ENCODE measurements around the gene RUSC1. TPM values are rescaled to one million over a fixed set of nuclear protein-coding genes. Genes with fewer than 3 reads are reported as not detected.

The RUSC1 gene
- total RNA-seq, 1 experiment from 2014 or later: 49.0 TPM

GRCh38 chr1:155295183-155295941 lies 25.3 kb upstream of the RUSC1 start:
- DNase-seq (ENCODE audit: low read depth): no peak

GRCh38 chr1:155295942-155296267 lies 24.8 kb upstream of the RUSC1 start:
- no peak for DNase-seq (ENCODE audit: low read depth)

GRCh38 chr1:155296661-155297060 lies 24.0 kb upstream of the RUSC1 start:
- no peak for DNase-seq (ENCODE audit: low read depth)

GRCh38 chr1:155297384-155297783 lies 23.3 kb upstream of the RUSC1 start:
- DNase-seq (ENCODE audit: low read depth): no peak

GRCh38 chr1:155300024-155300423 lies 20.7 kb upstream of the RUSC1 start:
- DNase-seq (ENCODE audit: low read depth): no peak

GRCh38 chr1:155300553-155301329 lies 20.0 kb upstream of the RUSC1 start:
- DNase-seq (ENCODE audit: low read depth): no peak

- no peak for DNase-seq (ENCODE audit: low read depth)
Observed at GRCh38 chr1:155301342-155301841, 19.3 kb upstream of the RUSC1 start, which contains the start of gene PKLR. Gene PKLR (minus strand): TSS chr1:155301438. CDS start chr1:155301395, 43 bp downstream.

- no peak for DNase-seq (ENCODE audit: low read depth)
Observed at GRCh38 chr1:155304558-155305063, 16.1 kb upstream of the RUSC1 start.

- DNase-seq (ENCODE audit: low read depth): no peak
Observed at GRCh38 chr1:155305881-155306391, 14.8 kb upstream of the RUSC1 start.

- DNase-seq (ENCODE audit: low read depth): peak; percentile 53
Observed at GRCh38 chr1:155307247-155307740, 13.4 kb upstream of the RUSC1 start.

- DNase-seq (ENCODE audit: low read depth): peak; percentile 100
Observed at GRCh38 chr1:155308493-155309422, 11.9 kb upstream of the RUSC1 start, which contains the start of gene FDPS. Gene FDPS (plus strand): TSS chr1:155308866. CDS start chr1:155309790, 924 bp downstream.

- DNase-seq (ENCODE audit: low read depth): peak; percentile 44
Observed at GRCh38 chr1:155309423-155310021, 11.2 kb upstream of the RUSC1 start.

GRCh38 chr1:155313261-155313660 lies 7.4 kb upstream of the RUSC1 start:
- no peak for DNase-seq (ENCODE audit: low read depth)

- no peak for DNase-seq (ENCODE audit: low read depth)
Observed at GRCh38 chr1:155316922-155317321, 3.8 kb upstream of the RUSC1 start.

- DNase-seq (ENCODE audit: low read depth): no peak
Observed at GRCh38 chr1:155318082-155318481, 2.6 kb upstream of the RUSC1 start.

- no peak for DNase-seq (ENCODE audit: low read depth)
Observed at GRCh38 chr1:155319536-155319935, 1.2 kb upstream of the RUSC1 start.

GRCh38 chr1:155320252-155320651 lies 442 bp upstream of the RUSC1 start:
- no peak for DNase-seq (ENCODE audit: low read depth)

- DNase-seq (ENCODE audit: low read depth): no peak
Observed at GRCh38 chr1:155321639-155322503, 1.2 kb downstream of the RUSC1 start.

- peak; percentile 52 for DNase-seq (ENCODE audit: low read depth)
Observed at GRCh38 chr1:155322571-155322952, 1.9 kb downstream of the RUSC1 start.
